ENCODE results near the gene VTA1.
"Not testable (repeated sequence)": the region's sequence is repeated elsewhere in the genome, so short reads cannot be mapped to it uniquely, and the experiment has no call there.

Gene VTA1

GRCh38 chr6:142229518-142230270 is 82.6 kb downstream of the VTA1 start:
- DNase-seq: not testable (repeated sequence)

- DNase-seq: peak; percentile 4
Observed at GRCh38 chr6:142232206-142233044, 85.4 kb downstream of the VTA1 start.

DNA sequence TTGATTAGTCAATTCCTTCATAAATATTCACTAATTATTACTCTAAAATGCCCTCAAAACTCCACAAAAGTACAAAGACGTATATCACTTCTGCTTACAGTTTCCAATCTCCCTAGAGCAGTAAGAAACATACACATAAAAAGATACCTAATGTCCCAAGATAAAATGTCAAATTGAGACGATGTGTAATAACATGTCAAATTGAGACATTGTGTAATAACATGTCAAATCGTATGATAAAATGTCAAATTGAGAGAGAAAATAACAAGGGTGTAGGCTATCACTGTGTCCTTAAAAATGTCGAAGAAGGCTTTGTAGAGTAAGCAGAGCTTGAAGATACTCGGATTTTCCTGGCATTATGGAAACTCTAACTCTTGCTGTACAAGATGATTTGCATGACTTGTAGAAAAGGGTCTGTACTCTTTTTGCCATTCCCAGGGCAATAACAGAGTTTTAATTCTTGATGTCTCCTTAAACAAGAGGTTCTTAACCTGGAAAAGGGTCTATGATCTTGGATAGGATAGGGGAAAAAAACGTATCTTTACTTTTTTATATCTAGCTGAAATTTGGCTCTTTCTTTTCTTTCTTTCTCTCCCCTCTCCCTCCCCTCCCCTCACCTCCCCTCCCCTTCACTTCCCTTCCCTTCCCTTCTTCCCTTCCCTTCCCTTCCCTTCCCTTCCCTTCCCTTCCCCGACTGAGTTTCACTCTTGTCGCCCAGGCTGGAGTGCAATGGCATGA is 87.1 kb downstream of the VTA1 start:
- no peak for DNase-seq

DNA sequence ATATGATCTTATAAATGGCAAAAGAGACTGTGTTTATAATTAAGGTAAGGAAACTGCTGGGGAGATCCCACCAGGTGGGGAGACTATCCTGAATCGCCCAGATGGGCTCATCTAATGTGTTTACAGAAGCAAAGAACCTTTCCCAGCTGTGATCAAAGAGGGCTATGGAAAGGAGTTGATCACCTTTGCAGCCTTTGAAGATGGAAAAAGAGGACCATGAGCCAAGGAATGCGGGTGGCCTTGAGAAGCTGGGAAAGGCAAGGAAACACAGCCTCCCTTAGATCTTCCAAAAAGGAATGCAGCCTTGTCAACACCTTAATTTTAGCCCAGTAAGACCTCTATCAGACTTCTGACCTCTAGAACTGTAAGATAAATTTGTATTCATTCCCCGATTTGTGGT is 88.2 kb downstream of the VTA1 start:
- no peak for DNase-seq

DNA sequence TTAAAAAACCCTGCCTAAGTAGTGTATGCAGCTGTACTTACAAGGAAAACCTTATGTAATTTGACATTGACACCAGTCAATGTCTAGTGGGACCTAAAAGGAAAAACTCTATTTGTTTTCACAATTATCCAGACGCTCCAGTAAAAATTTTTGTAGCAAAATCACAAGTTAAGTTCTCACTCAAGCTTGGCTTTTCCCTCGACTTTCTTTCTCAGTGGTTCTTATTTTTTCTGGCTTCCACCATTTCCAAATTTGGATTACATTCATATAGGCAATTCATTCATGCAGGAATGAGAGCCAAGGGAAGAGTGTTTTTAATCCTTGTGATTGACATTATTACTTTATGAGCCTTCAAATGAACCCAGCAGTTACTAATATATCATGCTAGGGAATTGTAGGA is 88.7 kb downstream of the VTA1 start:
- no peak for DNase-seq

DNA sequence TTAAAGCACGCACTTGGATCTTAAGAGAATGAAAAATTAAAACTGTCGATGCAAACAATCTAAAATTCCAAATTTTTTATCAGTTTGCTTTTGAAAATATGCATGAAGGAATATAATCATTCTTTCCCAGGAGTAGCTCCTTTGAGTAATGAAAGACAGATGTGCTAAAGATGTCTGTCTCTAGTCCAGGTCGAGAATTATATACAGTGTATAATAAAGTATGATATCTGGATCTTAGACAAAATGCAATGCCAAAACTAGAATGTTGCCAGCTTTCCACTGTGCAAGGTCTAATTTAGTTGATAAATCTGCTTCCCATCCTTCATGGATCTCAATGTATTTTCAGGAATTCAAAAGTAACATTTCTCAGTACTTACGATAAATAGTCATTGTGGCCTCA is 89.6 kb downstream of the VTA1 start:
- DNase-seq: no peak

GRCh38 chr6:142238881-142239280 is 91.8 kb downstream of the VTA1 start:
- no peak for DNase-seq

- DNase-seq: no peak
Observed at GRCh38 chr6:142240179-142240578, 93.1 kb downstream of the VTA1 start.

DNA sequence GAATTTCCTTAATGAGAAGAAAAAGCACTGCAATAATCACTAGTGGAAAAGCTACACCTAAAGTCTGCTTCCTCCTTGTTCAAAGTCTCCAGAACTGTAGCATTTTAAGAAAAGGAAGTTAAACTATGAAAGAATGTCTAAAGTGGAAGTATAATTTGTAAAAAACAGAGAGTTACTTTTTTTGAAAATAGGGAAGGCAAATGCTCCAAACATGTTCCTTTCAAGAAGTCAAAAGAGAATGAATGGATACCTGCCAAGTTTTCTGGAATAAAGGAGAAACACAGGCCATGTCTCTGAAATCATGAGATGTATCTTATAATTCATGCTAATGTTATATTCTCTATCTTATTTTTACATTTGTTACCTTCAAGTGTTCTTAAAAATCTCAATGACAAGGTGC is 94.0 kb downstream of the VTA1 start:
- DNase-seq: no peak

DNA sequence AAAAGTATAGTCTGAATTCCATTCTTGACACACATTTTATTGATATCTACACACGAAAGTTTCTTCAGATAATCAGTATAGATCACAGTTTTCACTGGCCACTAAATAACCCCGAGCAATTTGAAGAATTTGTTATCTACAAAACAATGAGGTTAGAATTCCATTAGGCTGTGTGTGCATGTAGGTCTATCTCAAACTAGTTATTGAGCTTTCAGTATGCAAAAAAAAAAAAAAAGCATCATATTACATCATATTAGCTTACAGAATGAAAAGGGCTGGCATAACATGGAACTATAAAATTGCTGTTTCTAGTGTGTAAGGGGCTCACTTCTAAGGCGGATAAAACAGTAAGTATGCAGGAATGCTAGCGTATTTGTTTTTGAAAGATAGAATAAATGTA is 95.2 kb downstream of the VTA1 start:
- DNase-seq: peak; percentile 72

GRCh38 chr6:142246960-142247359 is 99.9 kb downstream of the VTA1 start:
- DNase-seq: no peak

DNA sequence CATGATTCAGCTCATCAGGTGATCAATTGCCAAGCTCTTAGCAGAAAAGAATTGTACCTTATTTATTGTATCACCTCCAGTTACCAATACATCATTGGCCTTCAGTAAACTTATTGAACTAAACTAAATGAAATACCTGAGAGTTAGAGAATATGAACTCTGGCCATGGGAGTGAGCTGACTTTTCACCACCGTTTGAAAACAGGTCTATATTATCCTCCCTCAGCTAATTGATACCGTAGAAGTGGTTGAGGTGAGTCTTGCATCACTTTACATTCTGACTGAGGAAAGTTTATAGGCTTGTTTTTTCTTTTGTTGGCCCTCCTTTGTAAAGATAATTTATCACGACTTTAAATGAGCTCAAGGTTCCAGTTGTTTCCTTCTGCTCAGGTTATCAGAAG is 102.2 kb downstream of the VTA1 start:
- no peak for DNase-seq

DNA sequence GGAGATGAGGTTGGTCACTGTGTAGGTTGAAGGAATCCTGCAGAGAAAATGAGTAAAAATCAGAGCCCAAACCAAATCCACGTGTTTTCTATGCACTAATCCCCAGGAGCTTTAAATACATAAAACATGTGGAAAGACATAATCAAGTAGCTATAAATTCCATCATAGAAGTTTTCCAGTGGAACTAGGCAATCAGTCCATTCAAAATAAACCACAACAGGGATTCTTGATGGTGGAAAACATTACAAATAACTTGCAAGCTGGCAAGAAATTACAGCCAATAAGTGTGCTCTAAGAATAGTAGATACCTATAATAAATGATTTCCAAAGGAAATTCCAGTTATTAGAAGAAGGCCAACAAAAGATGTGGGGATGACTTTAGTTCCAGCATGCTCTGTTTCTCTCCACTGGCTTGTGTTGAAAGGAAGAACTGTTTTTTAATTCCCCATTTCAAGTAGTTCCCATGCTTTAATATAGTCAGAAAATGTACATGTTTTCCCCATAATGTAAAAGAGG is 104.9 kb downstream of the VTA1 start:
- no peak for DNase-seq

- DNase-seq: no peak
Observed at GRCh38 chr6:142254513-142254912, 107.5 kb downstream of the VTA1 start.

DNA sequence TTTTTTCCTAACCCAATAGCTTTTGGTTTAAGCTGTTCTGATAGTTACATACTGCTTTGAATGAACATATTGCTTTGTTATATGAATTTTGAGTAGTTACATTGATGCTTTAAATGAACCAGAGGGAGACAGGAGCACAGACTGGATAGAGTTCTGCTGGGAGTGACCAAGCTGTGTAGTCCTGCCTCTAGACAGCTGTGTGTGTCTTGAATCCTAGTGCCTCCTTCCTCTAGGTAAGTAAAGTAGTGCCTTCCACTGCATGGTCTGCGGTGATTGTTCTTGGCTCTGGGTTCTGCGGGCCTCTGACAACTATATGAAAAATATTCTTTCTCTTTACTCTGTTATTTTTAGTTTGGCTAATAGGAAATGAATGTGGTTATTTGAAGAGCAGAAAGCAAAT is 108.7 kb downstream of the VTA1 start:
- no peak for DNase-seq

- no peak for DNase-seq
Observed at GRCh38 chr6:142258305-142258704, 111.2 kb downstream of the VTA1 start.

DNA sequence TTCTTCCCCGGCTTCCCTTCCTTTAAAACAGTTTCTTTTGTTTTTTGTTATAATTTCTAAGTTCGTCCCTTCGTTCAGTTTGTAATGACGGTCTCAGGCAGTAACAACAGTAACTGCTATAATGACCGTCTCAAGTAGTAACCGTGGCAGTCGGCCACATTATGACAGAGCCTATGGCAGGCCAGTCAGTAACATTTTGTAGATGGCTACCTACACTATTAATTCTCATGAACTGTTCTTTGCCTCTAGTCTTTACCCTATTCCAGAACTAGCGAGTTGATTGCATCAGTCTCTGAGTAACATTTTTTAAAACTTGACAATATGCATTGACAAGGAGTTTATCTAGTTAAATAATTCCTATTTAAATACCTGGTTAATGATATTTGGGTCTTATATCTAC is 111.7 kb downstream of the VTA1 start:
- DNase-seq: no peak

DNA sequence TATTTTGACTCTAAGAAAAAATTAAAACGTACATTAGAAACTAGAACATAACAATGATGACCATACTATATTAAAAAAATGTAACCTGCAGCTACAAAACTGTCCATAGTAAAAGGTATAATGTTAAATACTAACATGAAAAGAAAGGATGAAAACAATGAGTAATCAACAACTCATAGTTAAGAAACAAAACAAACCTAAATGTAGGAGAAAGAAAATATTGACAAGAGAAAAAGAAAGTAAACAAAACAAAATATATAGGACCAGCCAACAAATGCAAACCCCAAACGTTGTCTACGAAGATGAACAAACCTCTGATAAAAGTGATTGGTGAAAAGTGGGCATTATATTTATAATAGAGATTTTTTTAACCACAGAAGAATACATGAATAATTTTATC is 113.7 kb downstream of the VTA1 start:
- no peak for DNase-seq

- DNase-seq: no peak
Observed at GRCh38 chr6:142262231-142262630, 115.2 kb downstream of the VTA1 start.

GRCh38 chr6:142265476-142265875 is 118.4 kb downstream of the VTA1 start:
- no peak for DNase-seq

- DNase-seq: no peak
Observed at GRCh38 chr6:142266060-142266459, 119.0 kb downstream of the VTA1 start.

DNA sequence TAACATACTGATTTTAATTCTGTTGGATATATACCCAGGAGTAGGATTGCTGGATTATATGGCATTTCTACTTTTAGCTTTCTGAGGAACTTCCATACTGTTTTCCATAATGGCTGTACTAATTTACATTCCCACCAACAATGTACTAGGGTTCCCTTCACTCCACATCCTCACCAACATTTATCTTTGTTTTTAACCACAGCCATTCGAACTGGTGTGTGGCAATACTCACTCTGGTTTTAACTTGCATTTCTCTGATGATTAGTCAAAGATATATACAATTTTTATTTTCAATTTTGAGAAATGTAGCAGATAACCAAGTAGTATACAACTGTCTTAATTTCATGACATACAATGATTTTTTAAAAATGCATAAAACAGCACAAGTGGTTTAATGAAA is 124.4 kb downstream of the VTA1 start:
- DNase-seq: no peak

Measured in NCI-H226 (cell line).